Activated CD4-positive, alpha-beta T cell treated with anti-CD3 and anti-CD28 coated beads for 24 hours (primary cell): ENCODE data around the gene PCDH15.

ENCODE experiments used
- DNase-seq, 2 donors: peaks; one replicate each; pipeline ENCODE4 v3.0.0-alpha.2; 2020; ENCODE audit warnings: low read depth in 2 of 2

Gene PCDH15

GRCh38 chr10:53846809-53847208 lies 954.2 kb downstream of the PCDH15 start:
- DNase-seq: no peak

- no peak for DNase-seq
Observed at GRCh38 chr10:53843736-53844362, 957.2 kb downstream of the PCDH15 start.

GRCh38 chr10:53841483-53842145 lies 959.4 kb downstream of the PCDH15 start:
- no peak for DNase-seq

GRCh38 chr10:53840653-53841052 lies 960.4 kb downstream of the PCDH15 start:
- no peak for DNase-seq

- no peak for DNase-seq
Observed at GRCh38 chr10:53839440-53840039, 961.5 kb downstream of the PCDH15 start.

- no peak for DNase-seq
Observed at GRCh38 chr10:53836638-53837037, 964.4 kb downstream of the PCDH15 start.

- no peak for DNase-seq
Observed at GRCh38 chr10:53833908-53834307, 967.1 kb downstream of the PCDH15 start.

- no peak for DNase-seq
Observed at GRCh38 chr10:53827261-53827660, 973.8 kb downstream of the PCDH15 start.

- DNase-seq: no peak
Observed at GRCh38 chr10:53808677-53809372, 992.2 kb downstream of the PCDH15 start.

GRCh38 chr10:53786236-53786900 lies 1014.7 kb downstream of the PCDH15 start:
- DNase-seq: no peak

- DNase-seq: no peak
Observed at GRCh38 chr10:53771701-53772100, 1029.3 kb downstream of the PCDH15 start.

- DNase-seq: no peak
Observed at GRCh38 chr10:53770903-53771302, 1030.1 kb downstream of the PCDH15 start.

GRCh38 chr10:53765311-53765710 lies 1035.7 kb downstream of the PCDH15 start:
- no peak for DNase-seq

GRCh38 chr10:53754596-53755250 lies 1046.3 kb downstream of the PCDH15 start:
- no peak for DNase-seq
